ENCODE measurements around the gene DGKB.

The DGKB gene

DNA sequence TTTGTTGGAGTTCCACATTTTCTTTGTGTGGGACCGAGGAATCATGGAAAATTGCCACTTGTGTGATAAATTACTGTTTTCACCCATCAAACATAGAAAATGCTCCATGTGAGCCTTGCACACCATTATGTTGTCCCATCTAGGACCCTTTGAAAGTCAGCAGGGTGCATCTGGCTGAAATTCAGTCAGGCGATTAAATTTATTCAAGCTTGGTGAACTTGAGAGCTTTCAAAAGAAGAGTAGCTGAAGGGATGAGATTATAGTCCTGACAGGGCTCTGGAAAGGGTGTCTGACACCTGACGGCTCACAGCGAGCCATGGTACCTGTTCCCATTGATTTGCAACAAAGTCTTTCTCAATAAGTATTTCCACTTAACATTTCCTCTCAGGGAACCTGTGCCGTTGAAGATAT, 513.4 kb downstream of the DGKB start:
- Histone ChIP-seq H3K27ac (ENCODE audit: low read length, poor library complexity, severe bottlenecking) (no peak overlapping the region), H2BK5ac (ENCODE audit: low read depth, low read length, poor library complexity, severe bottlenecking) (no peak overlapping the region), H3K14ac (ENCODE audit: low read length in 2 of 2) (no peak overlapping the region), H4K8ac (ENCODE audit: low read length) (no peak overlapping the region), H3K9ac (ENCODE audit: low read length) (no peak overlapping the region), H3K79me1 (replicated peaks; ENCODE audit: low read length, poor library complexity, severe bottlenecking) (no peaks in the 10 kb centered on the region), H2BK120ac (ENCODE audit: low read depth, low read length) (no peak overlapping the region), H2AFZ (ENCODE audit: low read depth, low read length) (no peak overlapping the region), H2BK15ac (ENCODE audit: low read depth, poor library complexity, severe bottlenecking) (no peak overlapping the region), H3K23ac (ENCODE audit: low read length in 2 of 2) (no peak overlapping the region), H4K91ac (ENCODE audit: low read length) (no peak overlapping the region), H3K36me3 (ENCODE audit: control insufficient read depth in 1 of 2, insufficient read depth in 2 of 2, low read depth in 1 of 2, low read length in 2 of 2) (no peaks in the 10 kb centered on the region), H3K4ac (ENCODE audit: low read depth in 1 of 2, low read length in 2 of 2) (no peak overlapping the region), H2BK12ac (ENCODE audit: low read length in 2 of 2) (no peak overlapping the region), H3K4me2 (ENCODE audit: low read length, poor library complexity, severe bottlenecking) (no peak overlapping the region), H3K4me3 (ENCODE audit: insufficient read depth in 1 of 2, low read depth in 1 of 2, low read length in 2 of 2) (no peak overlapping the region), H3K4me1 (ENCODE audit: control insufficient read depth, insufficient read depth, low read depth, low read length) (no peaks in the 10 kb centered on the region), H2AK5ac (ENCODE audit: low read length, severe bottlenecking) (no peak overlapping the region), H3K9me3 (ENCODE audit: control insufficient read depth, low read length) (no peaks in the 10 kb centered on the region), H3K18ac (ENCODE audit: low read depth in 1 of 2, low read length in 2 of 2) (no peak overlapping the region), H3K27me3 (ENCODE audit: control insufficient read depth in 1 of 2, insufficient read depth in 1 of 2, low read length in 2 of 2) (no peaks in the 10 kb centered on the region)
- no peak for DNase-seq
- WGBS = 88% methylated on average over 4 of the region's 5 CpGs

GRCh38 chr7:14385074-14385473, 517.5 kb downstream of the DGKB start:
- no peak overlapping the region for H3K18ac ChIP-seq (ENCODE audit: low read depth in 1 of 2, low read length in 2 of 2)
- no peak overlapping the region for H2BK5ac ChIP-seq (ENCODE audit: low read depth, low read length, poor library complexity, severe bottlenecking)
- no peak overlapping the region for H3K23ac ChIP-seq (ENCODE audit: low read length in 2 of 2)
- no peaks in the 10 kb centered on the region for H3K79me1 ChIP-seq (replicated peaks; ENCODE audit: low read length, poor library complexity, severe bottlenecking)
- no peak overlapping the region for H4K91ac ChIP-seq (ENCODE audit: low read length)
- no peak overlapping the region for H3K27ac ChIP-seq (ENCODE audit: low read length, poor library complexity, severe bottlenecking)
- no peak overlapping the region for H4K8ac ChIP-seq (ENCODE audit: low read length)
- no peaks in the 10 kb centered on the region for H3K27me3 ChIP-seq (ENCODE audit: control insufficient read depth in 1 of 2, insufficient read depth in 1 of 2, low read length in 2 of 2)
- no peaks in the 10 kb centered on the region for H3K9me3 ChIP-seq (ENCODE audit: control insufficient read depth, low read length)
- H2BK12ac ChIP-seq (ENCODE audit: low read length in 2 of 2) = no peak overlapping the region
- no peak overlapping the region for H2AFZ ChIP-seq (ENCODE audit: low read depth, low read length)
- H2BK15ac ChIP-seq (ENCODE audit: low read depth, poor library complexity, severe bottlenecking) = no peak overlapping the region
- no peak overlapping the region for H3K4me2 ChIP-seq (ENCODE audit: low read length, poor library complexity, severe bottlenecking)
- DNase-seq = no peak
- H3K4me1 ChIP-seq (ENCODE audit: control insufficient read depth, insufficient read depth, low read depth, low read length) = peaks cover 4% of the 10 kb centered on the region
- no peak overlapping the region for H3K4ac ChIP-seq (ENCODE audit: low read depth in 1 of 2, low read length in 2 of 2)
- no peak overlapping the region for H2BK120ac ChIP-seq (ENCODE audit: low read depth, low read length)
- no peak overlapping the region for H3K14ac ChIP-seq (ENCODE audit: low read length in 2 of 2)
- H3K36me3 ChIP-seq (ENCODE audit: control insufficient read depth in 1 of 2, insufficient read depth in 2 of 2, low read depth in 1 of 2, low read length in 2 of 2) = no peaks in the 10 kb centered on the region
- H3K9ac ChIP-seq (ENCODE audit: low read length) = no peak overlapping the region
- WGBS = 100% methylated on average over 1 of the region's 3 CpGs
- H3K4me3 ChIP-seq (ENCODE audit: insufficient read depth in 1 of 2, low read depth in 1 of 2, low read length in 2 of 2) = no peak overlapping the region
- no peak overlapping the region for H2AK5ac ChIP-seq (ENCODE audit: low read length, severe bottlenecking)

DNA sequence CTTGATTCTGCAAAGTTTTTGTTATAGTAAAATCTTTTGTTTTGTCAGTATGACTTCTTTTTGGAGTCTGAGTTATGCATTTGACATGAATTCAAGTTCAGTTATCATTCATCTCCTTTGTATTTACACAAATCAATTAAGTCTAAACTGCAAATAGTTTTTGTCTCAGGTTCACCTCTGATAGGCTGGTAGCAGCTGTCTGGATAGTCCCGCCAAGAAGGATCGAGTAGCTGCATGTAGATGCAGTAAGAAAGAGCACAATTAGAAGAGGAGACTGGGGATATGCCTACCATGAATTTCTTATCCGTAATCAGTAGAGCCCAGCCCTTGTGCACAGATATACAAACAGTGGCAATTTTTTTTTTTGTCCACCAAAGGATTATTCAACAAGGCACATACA, 520.6 kb downstream of the DGKB start:
- no peak overlapping the region for H3K4me2 ChIP-seq (ENCODE audit: low read length, poor library complexity, severe bottlenecking)
- no peak overlapping the region for H3K27ac ChIP-seq (ENCODE audit: low read length, poor library complexity, severe bottlenecking)
- peaks cover 4% of the 10 kb centered on the region for H3K4me1 ChIP-seq (ENCODE audit: control insufficient read depth, insufficient read depth, low read depth, low read length)
- no peak overlapping the region for H2AK5ac ChIP-seq (ENCODE audit: low read length, severe bottlenecking)
- H3K23ac ChIP-seq (ENCODE audit: low read length in 2 of 2) = no peak overlapping the region
- H4K91ac ChIP-seq (ENCODE audit: low read length) = no peak overlapping the region
- 100% methylated on average over 3 of the region's 3 CpGs for WGBS
- DNase-seq = no peak
- no peak overlapping the region for H3K4me3 ChIP-seq (ENCODE audit: insufficient read depth in 1 of 2, low read depth in 1 of 2, low read length in 2 of 2)
- H2BK120ac ChIP-seq (ENCODE audit: low read depth, low read length) = no peak overlapping the region
- no peak overlapping the region for H3K14ac ChIP-seq (ENCODE audit: low read length in 2 of 2)
- H2BK5ac ChIP-seq (ENCODE audit: low read depth, low read length, poor library complexity, severe bottlenecking) = no peak overlapping the region
- H2BK12ac ChIP-seq (ENCODE audit: low read length in 2 of 2) = no peak overlapping the region
- no peaks in the 10 kb centered on the region for H3K27me3 ChIP-seq (ENCODE audit: control insufficient read depth in 1 of 2, insufficient read depth in 1 of 2, low read length in 2 of 2)
- H2BK15ac ChIP-seq (ENCODE audit: low read depth, poor library complexity, severe bottlenecking) = no peak overlapping the region
- no peaks in the 10 kb centered on the region for H3K9me3 ChIP-seq (ENCODE audit: control insufficient read depth, low read length)
- H3K18ac ChIP-seq (ENCODE audit: low read depth in 1 of 2, low read length in 2 of 2) = no peak overlapping the region
- H3K4ac ChIP-seq (ENCODE audit: low read depth in 1 of 2, low read length in 2 of 2) = no peak overlapping the region
- no peaks in the 10 kb centered on the region for H3K36me3 ChIP-seq (ENCODE audit: control insufficient read depth in 1 of 2, insufficient read depth in 2 of 2, low read depth in 1 of 2, low read length in 2 of 2)
- no peak overlapping the region for H2AFZ ChIP-seq (ENCODE audit: low read depth, low read length)
- H4K8ac ChIP-seq (ENCODE audit: low read length) = no peak overlapping the region
- no peak overlapping the region for H3K9ac ChIP-seq (ENCODE audit: low read length)
- H3K79me1 ChIP-seq (replicated peaks; ENCODE audit: low read length, poor library complexity, severe bottlenecking) = no peaks in the 10 kb centered on the region

DNA sequence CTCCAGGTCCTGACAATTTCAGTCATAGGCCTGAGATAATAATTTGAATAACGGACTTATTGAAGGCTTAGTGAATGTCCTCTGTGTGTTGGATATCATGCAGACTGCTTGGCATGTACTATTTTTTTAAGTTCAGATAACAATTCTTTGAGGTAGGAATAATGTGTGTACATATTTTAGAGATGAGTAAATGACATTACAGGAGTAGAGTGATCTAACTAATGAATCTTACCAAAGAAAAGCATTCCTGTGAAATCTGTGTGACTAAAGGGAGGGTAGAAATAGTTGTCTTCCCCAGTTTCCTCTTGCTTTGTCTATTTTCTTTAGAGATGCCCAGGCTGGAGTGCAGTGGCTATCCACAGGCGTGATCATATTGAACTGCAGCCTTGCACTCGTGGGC, 521.2 kb downstream of the DGKB start:
- DNase-seq = no peak
- Histone ChIP-seq H3K4me3 (ENCODE audit: insufficient read depth in 1 of 2, low read depth in 1 of 2, low read length in 2 of 2) (no peak overlapping the region), H3K4ac (ENCODE audit: low read depth in 1 of 2, low read length in 2 of 2) (no peak overlapping the region)

More for the DNA sequence above, 521.2 kb downstream of the DGKB start:
- no peaks in the 10 kb centered on the region for H3K36me3 ChIP-seq (ENCODE audit: control insufficient read depth in 1 of 2, insufficient read depth in 2 of 2, low read depth in 1 of 2, low read length in 2 of 2)
- no peak overlapping the region for H3K9ac ChIP-seq (ENCODE audit: low read length)
- no peak overlapping the region for H3K14ac ChIP-seq (ENCODE audit: low read length in 2 of 2)
- no peaks in the 10 kb centered on the region for H3K27me3 ChIP-seq (ENCODE audit: control insufficient read depth in 1 of 2, insufficient read depth in 1 of 2, low read length in 2 of 2)
- no peak overlapping the region for H4K8ac ChIP-seq (ENCODE audit: low read length)
- no peak overlapping the region for H2BK5ac ChIP-seq (ENCODE audit: low read depth, low read length, poor library complexity, severe bottlenecking)
- H3K18ac ChIP-seq (ENCODE audit: low read depth in 1 of 2, low read length in 2 of 2) = no peak overlapping the region
- H3K79me1 ChIP-seq (replicated peaks; ENCODE audit: low read length, poor library complexity, severe bottlenecking) = no peaks in the 10 kb centered on the region
- no peak overlapping the region for H3K4me2 ChIP-seq (ENCODE audit: low read length, poor library complexity, severe bottlenecking)
- WGBS = 86% methylated on average over 3 of the region's 3 CpGs
- no peak overlapping the region for H2BK15ac ChIP-seq (ENCODE audit: low read depth, poor library complexity, severe bottlenecking)
- H2BK12ac ChIP-seq (ENCODE audit: low read length in 2 of 2) = no peak overlapping the region
- H3K27ac ChIP-seq (ENCODE audit: low read length, poor library complexity, severe bottlenecking) = no peak overlapping the region
- no peak overlapping the region for H4K91ac ChIP-seq (ENCODE audit: low read length)
- peaks cover 4% of the 10 kb centered on the region for H3K4me1 ChIP-seq (ENCODE audit: control insufficient read depth, insufficient read depth, low read depth, low read length)
- H3K23ac ChIP-seq (ENCODE audit: low read length in 2 of 2) = no peak overlapping the region
- no peak overlapping the region for H2AK5ac ChIP-seq (ENCODE audit: low read length, severe bottlenecking)
- H2BK120ac ChIP-seq (ENCODE audit: low read depth, low read length) = no peak overlapping the region
- H3K9me3 ChIP-seq (ENCODE audit: control insufficient read depth, low read length) = no peaks in the 10 kb centered on the region
- H2AFZ ChIP-seq (ENCODE audit: low read depth, low read length) = no peak overlapping the region
